OCI-LY7 (cell line): ENCODE measurements around the gene TPSG1. TPM values are rescaled to one million over a fixed set of nuclear protein-coding genes. Genes with fewer than 3 reads are reported as not detected.

Experiments used
- BruUV-seq: library from RNA; stranded (reverse); fragments of 400-500 nt; replicated peaks from 2 replicates; lab custom pipeline; 2021; lab: Mats Ljungman, UMichigan
- CTCF ChIA-PET: fragments of 300-600 bp; sonication (Branson Sonifier 250); formaldehyde crosslinking; loops from one replicate; lab custom pipeline; 2022; ENCODE audit warnings: antibody characterized with exemption; ENCODE audit not compliant: unreplicated experiment; lab: Charles Lee
- POLR2A ChIA-PET: fragments of 300-600 bp; sonication (Branson Sonifier 250); formaldehyde crosslinking; loops from one replicate; lab custom pipeline; 2022; ENCODE audit warnings: antibody characterized with exemption; lab: Charles Lee
- DNase-seq: peaks from one replicate; pipeline ENCODE4 v3.0.0-alpha.2; 2015; ENCODE audit warnings: low spot score
- H2AFZ ChIP-seq: fragments of 200-600 bp; sonication (generic), shearing (Covaris generic); 2 replicates; pipeline ENCODE4 v1.6.1; 2014; ENCODE audit warnings: mild to moderate bottlenecking, antibody characterized with exemption, low read length, moderate library complexity
- H3K27ac ChIP-seq: fragments of 200-600 bp; sonication (generic); 2 replicates; pipeline ENCODE4 v1.5.1; 2014; ENCODE audit warnings: mixed run types, low read depth, mild to moderate bottlenecking, moderate library complexity, low read length, inconsistent platforms; ENCODE audit not compliant: poor library complexity, severe bottlenecking
- H3K36me3 ChIP-seq: fragments of 200-600 bp; sonication (generic); 2 replicates; pipeline ENCODE4 v1.6.1; 2014; ENCODE audit warnings: mild to moderate bottlenecking, antibody characterized with exemption, low read length, moderate library complexity, mixed read lengths; ENCODE audit not compliant: insufficient read depth
- H3K4me1 ChIP-seq: fragments of 200-600 bp; sonication (generic); 2 replicates; pipeline ENCODE4 v1.5.1; 2014; ENCODE audit warnings: mild to moderate bottlenecking, low read length; ENCODE audit not compliant: insufficient read depth, poor library complexity, severe bottlenecking
- H3K4me2 ChIP-seq: fragments of 200-600 bp; sonication (generic); 2 replicates; pipeline ENCODE4 v1.6.1; 2014; ENCODE audit warnings: mild to moderate bottlenecking, low read length
- H3K4me3 ChIP-seq: fragments of 200-600 bp; sonication (generic); 2 replicates; pipeline ENCODE4 v1.5.1; 2014; ENCODE audit warnings: mild to moderate bottlenecking, low read depth, low read length; ENCODE audit not compliant: poor library complexity, severe bottlenecking
- H3K79me2 ChIP-seq: fragments of 200-600 bp; sonication (generic); 2 replicates; pipeline ENCODE4 v1.6.1; 2016; ENCODE audit warnings: low read depth, mild to moderate bottlenecking, low read length, moderate library complexity, mixed read lengths; ENCODE audit not compliant: insufficient read depth
- H3K9me2 ChIP-seq: fragments of 200-600 bp; sonication (generic); 2 replicates; pipeline ENCODE4 v1.6.1; 2016; ENCODE audit warnings: mild to moderate bottlenecking, low read length, mixed read lengths; ENCODE audit not compliant: insufficient read depth
- H3K9me3 ChIP-seq: fragments of 200-600 bp; sonication (generic); 2 replicates; pipeline ENCODE4 v1.6.1; 2014; ENCODE audit warnings: mild to moderate bottlenecking, mixed run types, low read length, mixed read lengths
- H4K20me1 ChIP-seq: fragments of 200-600 bp; sonication (generic); 2 replicates; pipeline ENCODE4 v1.6.1; 2014; ENCODE audit warnings: mild to moderate bottlenecking, antibody characterized with exemption, low read length, moderate library complexity, mixed read lengths; ENCODE audit not compliant: insufficient read depth
- CTCF ChIP-seq: fragments of 200-600 bp; sonication (generic); conservative IDR thresholded peaks from 2 replicates; pipeline ENCODE4 v1.5.1; 2014; ENCODE audit warnings: mild to moderate bottlenecking, antibody characterized with exemption, low read length, moderate library complexity, mixed read lengths
- EZH2phosphoT487 ChIP-seq: fragments of 200-600 bp; sonication (generic); IDR thresholded peaks from 2 replicates; pipeline ENCODE4 v1.6.1; 2018; ENCODE audit warnings: low read depth, borderline replicate concordance, mild to moderate bottlenecking, mixed run types, antibody characterized with exemption, low read length, moderate library complexity, mixed read lengths
- intact Hi-C: fragments of 100-400 bp; cut with micrococcal nuclease; formaldehyde crosslinking; loops from one replicate; pipeline ENCODE4 v1.10.0; 2022; ENCODE audit not compliant: unreplicated experiment
- total RNA-seq, 2 experiments: library from RNA; depleted of rRNA in 1 of 2; stranded (reverse); fragments of >200 nt in 1 of 2; shearing (Covaris generic) in 1 of 2; gene quantifications; 2 replicates each; pipeline ENCODE4 v1.2.3, GENCODE V29; 2014 to 2022

Gene TPSG1
- total RNA-seq, 2 experiments from 2014 or later: not detected

DNA sequence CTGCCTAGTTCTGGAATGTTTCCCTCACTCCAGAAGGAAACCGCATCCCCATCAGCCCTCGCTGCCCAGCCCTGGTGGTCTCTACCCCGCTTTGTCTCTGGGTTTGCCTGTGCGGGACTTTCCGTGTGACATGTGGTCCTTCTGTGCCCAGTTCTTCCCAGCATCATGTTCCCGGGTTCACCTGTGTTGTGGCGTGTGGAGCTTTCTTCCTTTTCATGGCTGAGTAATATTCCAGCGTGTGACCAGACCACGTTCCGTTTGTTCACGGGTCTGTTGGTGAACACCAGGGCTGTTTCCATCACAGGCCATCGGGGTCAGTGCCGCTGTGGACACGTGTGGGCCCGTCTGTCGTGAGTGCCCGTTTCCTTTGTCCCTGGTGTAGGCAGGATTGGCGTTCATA, 40.1 kb downstream of the TPSG1 start:
- ChIA-PET CTCF (no interaction called here), POLR2A (no interaction called here)
- no TSS peak for BruUV-seq
- no peaks in the 10 kb centered on the region for H3K79me2 ChIP-seq
- TF ChIP-seq CTCF (no peak), EZH2phosphoT487 (no peak)
- DNase-seq: no peak
- intact Hi-C loops: no loop called here
- H3K9me2 ChIP-seq: no peaks in the 10 kb centered on the region
- no peaks in the 10 kb centered on the region for H3K4me1 ChIP-seq
- H3K4me2 ChIP-seq: no peak overlapping the region
- no peaks in the 10 kb centered on the region for H3K9me3 ChIP-seq
- H4K20me1 ChIP-seq: no peaks in the 10 kb centered on the region
- no peak overlapping the region for H3K4me3 ChIP-seq
- H3K27ac ChIP-seq: no peak overlapping the region
- no peaks in the 10 kb centered on the region for H3K36me3 ChIP-seq
- H2AFZ ChIP-seq: no peak overlapping the region

DNA sequence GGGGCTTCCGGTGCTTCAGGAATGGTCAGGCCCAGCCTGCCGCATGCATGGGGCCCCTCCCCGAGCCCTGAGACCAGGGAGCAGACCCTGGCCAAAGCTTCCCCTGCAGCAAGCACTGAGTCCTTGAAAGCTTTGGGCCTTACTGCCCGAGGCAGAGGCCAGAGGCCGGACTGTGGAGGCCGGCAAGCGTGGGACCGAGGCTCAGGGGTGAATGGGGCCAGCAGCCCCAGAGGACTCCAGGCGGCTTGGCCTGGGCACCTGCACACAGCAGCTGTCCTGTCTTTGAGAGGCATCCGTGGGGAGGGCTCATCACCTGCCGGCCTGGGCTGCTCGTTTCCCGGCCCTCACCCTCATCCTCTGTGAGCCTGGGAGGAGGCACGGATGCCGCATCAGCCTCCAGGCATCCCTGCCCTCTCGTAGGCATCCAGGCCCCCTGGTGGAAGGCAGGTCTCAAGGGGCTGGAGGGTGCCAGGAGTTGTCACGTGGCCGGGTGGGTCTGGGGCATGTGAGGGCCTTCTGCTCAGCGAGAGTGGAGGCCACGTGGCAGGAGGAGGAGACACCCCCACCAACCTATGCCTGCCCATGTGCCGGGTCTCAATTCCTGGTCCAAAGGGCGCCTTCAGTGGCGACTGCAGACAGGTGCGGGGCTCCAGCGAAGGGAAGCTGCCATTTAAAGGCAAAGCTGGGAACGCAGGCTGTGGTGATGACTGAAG, 40.8 kb downstream of the TPSG1 start:
- no peaks in the 10 kb centered on the region for H3K79me2 ChIP-seq
- POLR2A ChIA-PET: no interaction called here
- no peaks in the 10 kb centered on the region for H3K9me3 ChIP-seq
- no peak overlapping the region for H3K4me3 ChIP-seq
- no peaks in the 10 kb centered on the region for H3K36me3 ChIP-seq
- no peak overlapping the region for H3K4me2 ChIP-seq
- no peaks in the 10 kb centered on the region for H4K20me1 ChIP-seq
- BruUV-seq: no TSS peak
- no peaks in the 10 kb centered on the region for H3K9me2 ChIP-seq
- no peak for DNase-seq
- CTCF ChIA-PET: no interaction called here
- no peak overlapping the region for H2AFZ ChIP-seq
- intact Hi-C loops: no loop called here
- no peak overlapping the region for H3K27ac ChIP-seq
- H3K4me1 ChIP-seq: no peaks in the 10 kb centered on the region
- TF ChIP-seq EZH2phosphoT487 (no peak), CTCF (no peak)
